PC-9 (cell line): ENCODE measurements around the gene CD93. TPM values are rescaled to one million over a fixed set of nuclear protein-coding genes. Genes with fewer than 3 reads are reported as not detected.

ENCODE experiments used
- BruUV-seq: library from RNA; stranded (reverse); fragments of 400-500 nt; replicated peaks from 2 replicates; lab custom pipeline; 2021; lab: Mats Ljungman, UMichigan
- CTCF ChIA-PET: fragments of 300-600 bp; sonication (Branson Sonifier 250); formaldehyde crosslinking; loops from one replicate; lab custom pipeline; 2022; ENCODE audit warnings: antibody characterized with exemption; lab: Charles Lee
- POLR2A ChIA-PET: fragments of 300-600 bp; sonication (Branson Sonifier 250); formaldehyde crosslinking; loops from one replicate; lab custom pipeline; 2022; ENCODE audit warnings: antibody characterized with exemption; ENCODE audit not compliant: unreplicated experiment; lab: Charles Lee
- DNase-seq, 2 experiments: peaks; one replicate each; pipeline versions ENCODE4 v3.0.0 to v3.0.0-alpha.2; 2015 to 2022; ENCODE audit warnings: mixed read lengths in 1 of 2
- H2AFZ ChIP-seq: fragments of 200-600 bp; sonication (generic); 2 replicates; pipeline ENCODE4 v1.8.1; 2017; ENCODE audit warnings: antibody characterized with exemption
- H3F3A ChIP-seq: fragments of 200-600 bp; sonication (generic); 2 replicates; pipeline ENCODE4 v1.8.1; 2017; ENCODE audit warnings: antibody characterized with exemption, mild to moderate bottlenecking, low read depth; ENCODE audit not compliant: insufficient read depth
- H3K27ac ChIP-seq: fragments of 200-600 bp; sonication (generic); 2 replicates; pipeline ENCODE4 v1.6.1; 2016; ENCODE audit warnings: mixed run types
- H3K27me3 ChIP-seq: fragments of 200-600 bp; sonication (generic); 2 replicates; pipeline ENCODE4 v1.6.1; 2016; ENCODE audit warnings: low read depth, mixed run types; ENCODE audit not compliant: insufficient read depth
- H3K36me3 ChIP-seq: fragments of 200-600 bp; sonication (generic); 2 replicates; pipeline ENCODE4 v1.6.1; 2016; ENCODE audit warnings: low read depth, mixed run types
- H3K4me1 ChIP-seq: fragments of 200-600 bp; sonication (generic); replicated peaks from 2 replicates; pipeline ENCODE4 v1.6.1; 2016; ENCODE audit warnings: mixed run types; ENCODE audit not compliant: insufficient read depth
- H3K4me2 ChIP-seq: fragments of 200-600 bp; sonication (generic); 2 replicates; pipeline ENCODE4 v1.6.1; 2017; ENCODE audit warnings: mixed run types
- H3K4me3 ChIP-seq: fragments of 200-600 bp; sonication (generic); 2 replicates; pipeline ENCODE4 v1.6.1; 2016; ENCODE audit warnings: mixed run types
- H3K79me2 ChIP-seq: fragments of 200-600 bp; sonication (generic); 2 replicates; pipeline ENCODE4 v1.6.1; 2017; ENCODE audit warnings: low read depth, mixed run types
- H3K9me2 ChIP-seq: fragments of 200-600 bp; sonication (generic); 2 replicates; pipeline ENCODE4 v1.8.1; 2017; ENCODE audit warnings: mild to moderate bottlenecking; ENCODE audit not compliant: insufficient read depth
- H3K9me3 ChIP-seq: fragments of 200-600 bp; sonication (generic); 2 replicates; pipeline ENCODE4 v1.8.1; 2016; ENCODE audit warnings: low read depth; ENCODE audit not compliant: insufficient read depth
- H4K20me1 ChIP-seq: fragments of 200-600 bp; sonication (generic); 2 replicates; pipeline ENCODE4 v1.8.1; 2017; ENCODE audit not compliant: insufficient read depth
- CTCF ChIP-seq: fragments of 200-600 bp; sonication (generic); conservative IDR thresholded peaks from 2 replicates; pipeline ENCODE4 v1.6.1; 2017; ENCODE audit warnings: mixed run types, antibody characterized with exemption, mild to moderate bottlenecking, moderate library complexity
- EZH2 ChIP-seq: fragments of 200-600 bp; sonication (generic); IDR thresholded peaks from 2 replicates; pipeline ENCODE4 v1.8.0; 2017; ENCODE audit warnings: antibody characterized with exemption, low read depth
- intact Hi-C: fragments of 100-400 bp; cut with micrococcal nuclease; formaldehyde crosslinking; loops from one replicate; pipeline ENCODE4 v1.10.0; 2022; ENCODE audit not compliant: unreplicated experiment
- total RNA-seq: library from RNA; stranded (reverse); gene quantifications from 2 replicates; pipeline ENCODE4 v1.2.3, GENCODE V29; 2021

Gene CD93
- total RNA-seq, 1 experiment from 2014 or later = 0.07 TPM

DNA sequence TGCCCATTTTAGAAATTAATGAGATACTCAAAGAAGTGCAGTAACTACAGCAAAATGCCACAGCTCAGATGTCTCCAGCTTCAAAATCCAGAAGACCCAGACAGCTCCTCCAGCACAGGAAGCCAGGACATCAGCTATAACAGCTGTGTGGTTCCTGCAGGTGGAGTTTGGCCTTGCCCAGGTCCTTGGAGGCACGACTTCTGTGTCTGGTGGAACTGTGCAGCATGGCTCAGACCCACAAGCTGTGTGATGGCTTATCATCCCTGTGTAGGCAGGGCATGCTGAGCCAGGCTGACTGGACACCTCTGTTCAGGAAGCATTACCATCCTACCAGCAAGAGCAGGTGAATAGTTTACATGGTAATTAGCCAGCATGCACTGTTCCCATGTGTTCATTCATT lies 26.5 kb upstream of the CD93 start:
- Histone ChIP-seq H3K9me2 (no peaks in the 10 kb centered on the region), H3K27me3 (no peaks in the 10 kb centered on the region), H3K4me1 (no peaks in the 10 kb centered on the region), H3K36me3 (no peaks in the 10 kb centered on the region), H2AFZ (no peak overlapping the region), H3F3A (no peaks in the 10 kb centered on the region), H3K27ac (no peak overlapping the region), H3K4me3 (no peak overlapping the region), H3K79me2 (no peaks in the 10 kb centered on the region), H3K4me2 (no peak overlapping the region), H4K20me1 (no peaks in the 10 kb centered on the region), H3K9me3 (no peaks in the 10 kb centered on the region)
- no peak for TF ChIP-seq EZH2
- TF ChIP-seq CTCF = no peak
- CTCF ChIA-PET = no interaction called here
- POLR2A ChIA-PET = no interaction called here
- no TSS peak for BruUV-seq
- intact Hi-C loops = no loop called here
- no peak for DNase-seq

DNA sequence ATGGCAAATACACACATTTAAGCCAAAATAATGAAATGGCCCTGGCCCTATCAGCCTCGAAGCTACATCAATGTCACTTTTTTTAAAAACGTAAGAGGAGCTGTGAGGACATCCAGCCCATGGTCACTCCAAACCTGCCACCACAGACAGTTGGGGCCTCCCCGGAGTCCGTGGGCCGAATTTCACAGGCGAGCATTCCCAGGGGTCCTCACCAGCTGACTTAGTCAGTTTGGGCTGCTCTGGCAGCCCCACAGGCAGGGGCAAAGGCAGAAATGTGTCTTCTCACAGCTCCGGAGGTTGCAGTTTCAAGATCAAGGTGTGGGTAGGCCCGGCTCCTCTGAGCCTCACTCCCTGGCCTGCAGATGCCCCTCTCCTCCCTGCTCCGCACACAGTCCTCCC lies 25.8 kb upstream of the CD93 start:
- no TSS peak for BruUV-seq
- no peak for TF ChIP-seq EZH2
- TF ChIP-seq CTCF = no peak
- no peak for DNase-seq
- Histone ChIP-seq H3K4me3 (no peak overlapping the region), H3K27me3 (no peaks in the 10 kb centered on the region), H3K4me2 (no peak overlapping the region), H4K20me1 (no peaks in the 10 kb centered on the region), H2AFZ (no peak overlapping the region), H3K9me2 (no peaks in the 10 kb centered on the region), H3K79me2 (no peaks in the 10 kb centered on the region), H3K4me1 (no peaks in the 10 kb centered on the region), H3K9me3 (no peaks in the 10 kb centered on the region), H3K36me3 (no peaks in the 10 kb centered on the region), H3F3A (no peaks in the 10 kb centered on the region), H3K27ac (no peak overlapping the region)
- ChIA-PET POLR2A (no interaction called here), CTCF (no interaction called here)
- intact Hi-C loops = no loop called here

DNA sequence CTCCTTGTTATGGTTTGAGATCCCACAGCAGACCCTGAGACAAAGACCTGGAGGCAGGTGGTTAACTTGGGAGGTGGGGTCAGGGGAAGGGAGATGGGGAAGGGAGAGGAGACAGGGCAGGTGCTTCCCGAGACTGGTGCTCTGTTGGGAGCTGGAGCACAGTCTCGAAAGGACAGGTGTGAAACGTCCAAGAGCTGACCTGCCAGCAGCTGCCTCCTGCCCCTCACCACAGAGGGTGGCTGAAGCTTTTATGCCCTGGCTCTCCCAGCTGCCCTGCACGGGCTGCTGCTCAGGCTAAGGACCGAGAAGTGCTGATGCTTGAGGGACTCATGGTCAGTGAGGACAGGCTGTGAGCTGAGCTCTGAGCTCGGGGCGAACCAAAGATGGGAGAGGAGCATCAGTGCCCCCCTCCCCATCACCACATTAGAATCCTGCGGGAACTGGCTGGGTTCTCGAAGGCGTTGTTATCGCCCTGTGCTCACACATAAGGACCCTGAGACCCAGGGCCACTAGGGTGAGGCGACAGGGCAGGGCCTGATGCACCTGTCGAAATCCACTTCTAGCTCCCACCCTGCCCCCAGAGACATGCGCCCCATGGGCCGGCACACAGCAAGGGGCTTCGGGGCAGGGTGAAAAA lies 25.3 kb upstream of the CD93 start:
- Histone ChIP-seq H3K79me2 (no peaks in the 10 kb centered on the region), H3K4me2 (no peak overlapping the region), H2AFZ (no peak overlapping the region), H3K9me3 (no peaks in the 10 kb centered on the region), H3K4me1 (no peaks in the 10 kb centered on the region), H4K20me1 (no peaks in the 10 kb centered on the region), H3K4me3 (no peak overlapping the region), H3K36me3 (no peaks in the 10 kb centered on the region), H3K27ac (no peak overlapping the region), H3K9me2 (no peaks in the 10 kb centered on the region), H3K27me3 (no peaks in the 10 kb centered on the region), H3F3A (no peaks in the 10 kb centered on the region)
- ChIA-PET POLR2A (no interaction called here), CTCF (no interaction called here)
- DNase-seq = no peak
- intact Hi-C loops = no loop called here
- TF ChIP-seq CTCF (no peak), EZH2 (no peak)
- BruUV-seq = no TSS peak
